Left renal pelvis (tissue), 4 donors: ENCODE measurements around the gene ADAMTS12. TPM values are rescaled to one million over a fixed set of nuclear protein-coding genes. Genes with fewer than 3 reads are reported as not detected.

Experiments used
- DNase-seq, 4 donors: peaks; one replicate each; pipeline ENCODE4 v3.0.0-alpha.2; 2013; ENCODE audit warnings: low read depth in 4 of 4, low spot score in 3 of 4
- polyA plus RNA-seq, 4 donors: library from polyadenylated mRNA; unstranded; fragments of 120-200 nt; gene quantifications; one replicate each; pipeline ENCODE4 v1.2.1, GENCODE V29; 2013; ENCODE audit not compliant: insufficient read length in 4 of 4

The ADAMTS12 gene
- polyA plus RNA-seq, 4 donors = 12.6 to 35.7 (median 16.5) TPM

DNA sequence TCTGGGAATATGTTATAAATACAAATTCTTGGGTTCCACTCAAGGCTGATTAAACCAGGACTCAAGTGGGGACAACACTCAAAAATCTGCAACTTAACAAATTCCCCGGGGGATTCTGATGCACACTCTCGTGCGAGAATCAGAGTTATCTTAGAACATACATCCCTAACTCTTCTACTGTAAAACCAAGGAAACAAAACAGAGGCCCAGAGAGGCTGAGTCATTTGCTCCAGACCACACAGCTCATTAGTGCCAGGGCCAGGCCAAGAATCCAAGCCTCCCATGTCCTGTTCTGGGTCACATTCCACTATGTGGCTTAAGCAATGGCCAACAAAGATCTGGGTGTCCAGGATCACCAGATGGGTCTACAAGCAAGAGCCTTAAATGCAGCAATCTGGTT lies 166.0 kb downstream of the ADAMTS12 start:
- DNase-seq = no peak

DNA sequence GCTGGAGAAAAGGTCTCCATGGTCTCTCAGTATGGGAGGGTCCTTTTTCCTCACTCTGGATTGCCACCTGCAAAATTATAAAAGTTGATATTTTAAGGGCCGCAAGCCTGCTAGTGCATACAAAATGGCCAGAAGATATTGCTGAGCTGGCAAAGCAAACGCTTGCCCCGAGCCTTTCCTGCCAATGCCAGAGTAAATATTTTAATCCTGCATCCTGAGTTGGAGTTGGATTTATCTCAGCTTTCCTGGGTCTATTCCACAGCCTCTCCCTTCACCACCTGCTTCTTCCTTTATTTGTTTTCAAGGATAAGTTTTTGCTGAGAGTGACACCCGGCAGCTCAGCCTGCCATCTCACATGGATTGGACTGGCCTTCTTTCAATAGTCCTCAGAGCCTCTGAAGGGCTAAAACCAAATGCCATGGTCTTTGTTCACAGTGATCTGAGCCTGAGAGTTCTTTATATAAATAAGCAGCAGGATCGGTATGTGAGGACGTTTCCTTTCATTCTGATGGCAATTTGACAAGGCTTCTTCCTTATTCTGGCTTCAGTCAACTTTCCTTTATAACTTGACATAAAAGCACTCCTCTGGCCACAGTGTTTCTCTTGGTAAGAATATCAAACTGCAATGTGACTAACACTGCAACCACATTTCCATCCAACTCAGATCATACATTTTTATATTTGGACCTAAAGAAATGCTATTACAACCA lies 170.1 kb downstream of the ADAMTS12 start:
- no peak for DNase-seq

DNA sequence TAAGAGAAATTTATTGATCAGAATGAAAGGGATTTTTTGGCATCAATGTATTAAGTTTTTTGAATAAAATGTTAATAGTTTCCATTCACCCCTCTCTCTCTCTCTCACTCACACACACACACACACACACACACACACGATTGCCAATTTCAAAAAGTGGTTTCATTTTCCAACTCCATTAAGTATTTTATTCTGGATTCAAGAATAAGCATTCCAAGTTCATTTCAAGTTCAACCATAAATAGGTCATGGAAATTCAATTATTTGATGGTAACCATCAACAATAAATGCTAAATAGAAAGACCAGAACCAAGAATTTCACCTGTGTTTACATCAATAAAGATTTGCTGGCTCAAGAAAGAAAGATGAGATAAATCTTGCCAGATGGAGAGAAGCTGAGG lies 171.6 kb downstream of the ADAMTS12 start:
- no peak for DNase-seq

DNA sequence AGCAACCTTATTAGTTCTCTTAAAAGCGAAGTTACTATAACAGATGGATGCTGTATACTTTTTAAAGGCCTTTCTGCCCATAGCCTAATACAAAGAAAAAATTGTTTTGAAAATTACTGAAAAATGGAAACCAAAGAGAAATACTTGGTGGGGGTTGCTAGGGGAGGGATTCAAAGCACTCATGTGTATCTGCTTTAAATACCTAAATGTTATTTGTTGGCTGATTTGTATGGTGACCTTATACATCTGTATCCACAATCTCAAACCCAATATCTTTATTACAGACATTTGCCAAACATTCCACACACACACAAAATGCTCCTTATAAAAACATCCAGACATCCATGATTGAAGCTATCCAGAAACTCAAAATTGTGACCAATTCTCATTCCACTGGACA lies 172.0 kb downstream of the ADAMTS12 start:
- DNase-seq = no peak

DNA sequence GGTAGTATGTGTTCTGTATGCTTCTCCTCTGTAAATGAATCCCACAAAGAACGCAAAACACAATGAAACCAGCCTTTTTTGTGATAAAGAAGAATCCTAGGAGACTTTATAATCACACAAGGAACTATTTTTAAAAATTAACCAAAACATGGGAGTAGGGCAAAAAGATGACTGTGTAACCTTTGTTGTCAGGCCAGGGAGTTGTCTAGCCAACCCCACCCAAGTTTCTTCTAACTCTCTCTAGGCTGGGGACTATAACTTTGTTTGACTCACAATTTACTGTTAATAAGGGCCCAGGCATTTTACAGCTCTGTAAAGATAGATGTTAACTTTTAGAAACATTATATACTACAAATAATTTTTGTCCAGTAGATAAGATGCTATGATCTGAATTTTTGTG lies 176.1 kb downstream of the ADAMTS12 start:
- DNase-seq = no peak

DNA sequence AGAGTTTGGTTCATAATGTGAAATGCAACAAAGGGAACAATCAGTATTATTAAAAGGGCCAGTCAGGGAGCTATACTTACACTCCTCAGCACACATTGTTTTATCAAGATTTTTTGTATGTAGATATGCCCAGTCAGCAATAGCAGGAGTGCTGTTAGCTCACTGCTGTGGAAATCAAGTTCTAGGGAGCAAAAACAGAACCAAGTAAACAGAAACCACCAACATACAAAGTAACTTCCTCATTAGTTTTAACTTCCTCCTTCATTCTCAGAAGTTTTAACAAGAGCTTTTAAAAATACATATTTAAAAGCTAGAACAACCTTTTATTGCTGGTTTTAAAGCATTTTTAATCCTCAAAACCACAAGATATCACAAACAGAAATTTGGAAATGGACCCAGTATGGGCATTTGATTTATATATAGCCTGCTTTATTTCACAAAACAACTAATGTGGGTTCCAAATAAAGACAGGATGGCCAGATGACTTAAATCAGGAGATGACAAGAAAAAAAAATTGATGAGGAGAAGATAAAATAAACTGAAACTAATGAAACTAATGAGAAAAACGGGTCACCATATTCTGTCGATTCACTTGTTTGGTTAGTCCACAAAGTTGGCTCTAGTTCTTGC lies 178.5 kb downstream of the ADAMTS12 start:
- DNase-seq = no peak

DNA sequence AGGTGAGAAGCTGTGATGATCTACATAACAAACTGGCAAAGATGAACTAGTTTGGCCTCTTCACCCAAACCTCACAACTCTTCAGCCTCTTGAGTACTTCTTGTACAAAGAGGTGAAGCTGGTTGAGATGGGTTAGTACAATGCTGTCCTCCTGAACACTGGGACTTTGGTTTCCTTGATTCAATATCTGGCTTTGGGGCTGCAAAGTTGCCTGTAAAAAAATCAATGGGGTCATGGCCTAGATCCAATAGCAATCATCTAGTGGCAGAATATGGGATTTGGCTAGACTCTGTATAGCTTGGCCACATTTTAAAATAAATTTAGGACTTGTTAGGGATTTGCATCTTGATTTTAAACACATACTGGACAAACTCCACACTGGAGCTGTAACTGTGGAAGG lies 179.1 kb downstream of the ADAMTS12 start:
- DNase-seq = no peak

DNA sequence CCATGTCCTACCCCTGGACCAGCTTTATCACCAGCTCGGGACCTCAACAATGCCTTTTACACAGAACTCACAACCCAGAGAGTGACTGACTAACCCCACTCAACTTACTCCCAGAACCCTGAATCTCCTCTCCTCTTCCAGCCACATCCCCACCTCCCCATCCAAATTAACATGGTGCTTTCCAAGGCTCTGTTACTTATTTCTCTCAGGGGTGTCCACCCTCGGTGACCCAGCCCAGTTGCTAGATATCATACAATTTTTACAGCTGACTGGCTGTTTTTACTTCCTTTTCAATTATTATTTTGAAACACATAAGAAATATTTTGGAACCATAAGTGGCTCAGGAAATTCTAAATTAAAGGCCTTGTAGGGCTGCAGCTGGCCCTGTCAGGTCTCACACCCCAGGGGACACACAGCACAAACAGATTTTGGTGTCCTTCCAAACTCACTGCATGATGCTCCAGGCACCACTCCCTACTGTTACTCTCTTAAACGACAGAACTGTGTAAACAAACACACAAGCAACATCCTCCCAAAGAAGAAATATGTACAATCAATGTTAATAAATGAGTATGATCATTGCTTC lies 180.6 kb downstream of the ADAMTS12 start:
- DNase-seq = no peak

DNA sequence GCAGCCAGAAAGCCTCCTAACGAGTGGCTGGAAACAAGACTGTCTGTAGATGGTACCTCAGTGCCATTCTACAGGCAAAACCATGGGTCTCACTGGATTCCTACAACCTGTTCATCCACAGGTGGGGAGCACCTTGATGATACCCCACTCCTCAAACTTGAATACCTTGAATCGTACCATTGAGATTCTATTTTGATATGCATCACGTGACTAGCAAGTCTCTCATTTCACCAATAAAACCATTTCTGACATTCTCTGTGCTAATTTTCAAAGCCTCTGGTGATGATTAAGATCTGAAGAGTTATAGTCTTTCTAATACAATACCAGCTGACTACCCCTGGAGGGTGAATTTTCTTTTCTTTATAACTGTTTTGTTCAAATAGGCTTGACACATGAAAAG lies 188.9 kb downstream of the ADAMTS12 start:
- DNase-seq = no peak

DNA sequence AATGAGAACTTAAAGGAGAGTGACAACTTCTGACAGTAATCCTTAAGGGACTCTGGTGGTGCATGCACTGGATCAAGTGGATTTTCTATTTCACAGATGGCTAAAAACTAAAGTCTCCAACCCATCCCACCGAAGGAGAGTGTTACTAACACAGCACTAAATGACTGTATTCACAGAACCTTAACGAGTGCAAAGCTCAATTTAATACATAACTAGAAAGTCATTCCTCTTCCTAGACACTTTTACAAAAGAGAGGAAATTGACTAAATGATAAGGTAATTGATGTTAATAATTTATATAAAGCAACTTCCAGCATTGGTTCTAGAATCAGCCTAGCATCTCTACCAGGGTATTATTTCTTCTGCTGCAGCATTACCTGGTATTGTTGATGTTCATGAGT lies 189.8 kb downstream of the ADAMTS12 start:
- no peak for DNase-seq

DNA sequence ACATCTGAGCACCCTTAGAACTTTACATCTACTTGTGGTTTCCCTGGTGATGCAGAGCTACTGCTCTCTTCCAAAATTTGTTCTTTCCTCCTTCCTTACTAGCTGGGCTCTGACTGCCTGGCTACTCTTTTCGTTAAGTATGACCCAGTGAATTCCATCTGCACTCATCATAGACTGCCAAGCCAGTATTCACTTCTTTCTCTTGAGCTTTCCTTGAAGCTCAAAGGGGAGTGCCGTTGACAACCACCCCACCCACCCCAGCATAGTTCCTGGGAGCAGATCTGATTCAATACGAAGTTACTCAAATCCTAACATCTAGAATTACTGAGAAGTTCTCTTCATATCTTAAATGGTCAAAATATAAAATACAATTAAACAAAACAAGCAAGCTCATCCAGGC lies 190.5 kb downstream of the ADAMTS12 start:
- no peak for DNase-seq

DNA sequence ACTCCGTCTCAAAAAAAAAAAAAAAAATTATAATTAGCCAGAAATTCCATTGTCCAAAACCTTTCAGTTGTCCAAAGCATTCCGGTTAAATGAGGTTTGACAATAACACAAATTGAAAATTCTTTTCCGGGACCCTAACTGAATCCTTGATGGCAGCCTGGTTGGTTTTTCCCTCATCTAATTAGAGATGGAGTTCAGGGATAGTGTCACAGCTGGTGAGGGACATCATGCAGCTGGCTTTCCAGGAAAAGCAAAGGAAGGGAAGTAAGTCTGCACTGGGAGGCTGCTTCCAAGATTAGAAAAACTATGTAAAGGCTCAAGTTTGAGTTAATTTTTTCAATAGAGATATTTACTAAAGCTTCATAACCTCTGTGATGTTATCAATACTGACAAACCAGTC lies 195.4 kb downstream of the ADAMTS12 start:
- DNase-seq = no peak

DNA sequence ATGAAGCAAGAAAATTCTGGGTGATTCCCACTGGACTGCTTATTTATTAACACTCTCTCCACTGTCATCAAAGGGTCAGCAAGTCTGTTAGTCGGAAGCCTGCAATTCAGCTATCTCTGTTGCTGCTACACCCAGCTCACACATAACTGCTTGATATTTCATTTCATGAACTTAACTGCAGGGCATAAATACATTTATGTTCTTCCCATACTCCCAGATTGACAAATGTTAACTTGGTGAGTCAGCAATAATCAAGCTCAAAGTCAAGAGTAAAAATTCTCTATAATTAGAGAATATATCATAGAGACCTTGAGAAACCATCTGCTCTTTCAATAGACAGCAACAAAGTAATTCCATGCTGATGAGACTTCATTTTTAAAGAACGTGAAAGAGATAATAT lies 198.8 kb downstream of the ADAMTS12 start:
- DNase-seq = no peak

DNA sequence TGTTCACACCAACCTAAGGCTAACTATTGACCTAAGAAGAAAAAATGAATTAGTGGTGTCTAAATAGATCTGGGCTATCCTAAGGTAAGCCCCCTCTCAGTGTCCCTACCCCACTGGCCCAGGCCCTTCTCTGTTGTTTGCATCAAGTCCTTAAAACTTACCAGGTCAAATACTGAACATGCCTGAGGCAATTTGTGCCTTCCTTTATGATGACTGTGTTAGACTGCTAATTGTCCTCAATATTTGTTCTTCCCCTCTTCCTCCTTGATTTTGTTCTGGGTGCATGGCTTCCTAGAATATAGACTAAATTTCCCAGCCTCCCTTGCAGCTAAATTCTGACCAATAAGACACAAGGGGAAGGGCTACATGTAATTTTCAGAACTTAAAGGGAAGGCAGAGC lies 199.9 kb downstream of the ADAMTS12 start:
- DNase-seq = no peak

DNA sequence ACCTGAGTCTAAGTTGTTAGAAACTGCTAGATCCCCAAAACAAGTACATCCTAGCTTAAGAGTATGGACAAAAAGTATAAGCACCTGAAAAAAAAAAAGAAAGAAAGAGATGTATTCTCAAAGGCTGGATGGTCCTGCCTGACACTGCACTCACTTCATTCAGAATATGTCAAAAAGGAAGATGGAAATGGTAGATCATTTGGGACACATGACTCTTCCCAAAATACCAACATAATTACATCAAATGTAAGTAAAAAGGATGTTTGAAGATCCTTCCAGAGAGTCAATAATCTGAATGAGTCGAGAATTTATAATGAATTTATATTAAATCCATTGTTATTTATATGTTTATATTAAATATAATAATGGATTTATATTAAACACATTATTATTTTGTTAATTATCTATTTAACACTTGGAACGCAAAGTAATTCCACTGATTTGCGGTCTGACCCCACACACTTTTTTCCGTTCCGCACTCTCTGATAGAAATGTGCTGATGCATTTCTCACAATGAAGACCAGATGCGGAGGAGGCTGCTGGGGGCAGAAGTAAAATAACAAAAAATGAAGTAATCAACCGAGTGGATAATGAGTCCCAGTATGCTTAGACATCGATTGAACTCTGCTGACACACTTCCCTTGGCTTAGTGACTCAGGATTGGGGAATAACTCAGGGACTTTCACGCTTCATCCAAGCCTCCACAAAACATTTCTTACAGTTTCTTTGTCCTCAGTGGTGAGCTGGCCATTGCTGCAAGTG lies 201.2 kb downstream of the ADAMTS12 start:
- DNase-seq = no peak

DNA sequence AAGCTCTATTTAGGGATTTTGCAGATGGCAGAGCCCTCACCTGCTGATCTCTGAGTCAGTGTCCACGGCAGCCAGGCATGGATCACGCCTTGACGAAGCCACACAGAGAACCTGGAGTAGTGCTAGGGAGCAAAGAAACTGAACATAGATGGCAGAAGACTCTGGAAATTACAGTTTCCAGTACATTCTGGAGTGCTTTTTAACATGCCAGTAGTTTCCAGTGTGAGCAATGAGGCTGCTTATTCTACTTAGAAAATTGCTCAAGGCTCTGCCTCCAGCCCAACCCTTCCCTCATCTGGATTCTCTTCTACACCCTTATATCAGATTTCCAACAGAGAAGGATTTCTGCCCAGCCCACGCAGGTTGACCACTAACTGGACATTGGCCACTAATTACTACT lies 203.3 kb downstream of the ADAMTS12 start:
- DNase-seq = no peak

DNA sequence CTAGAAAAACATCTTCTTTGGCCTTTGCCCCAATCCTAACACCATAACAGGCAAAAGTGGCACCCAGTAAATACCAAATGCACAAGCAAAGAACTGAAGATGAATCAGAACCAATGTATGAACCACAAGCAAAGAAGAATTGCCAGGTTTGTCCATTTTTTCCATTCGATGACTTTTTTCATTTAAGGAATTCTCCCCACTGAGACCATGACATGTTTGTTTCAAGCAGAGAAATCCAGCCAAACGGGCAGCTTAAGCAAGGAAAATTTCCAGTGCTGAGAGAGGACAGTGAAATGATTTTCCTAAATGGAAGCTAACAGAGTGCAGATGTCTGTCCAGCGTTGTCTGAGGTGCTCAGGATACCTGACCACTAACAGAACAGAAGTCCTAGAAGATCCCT lies 203.7 kb downstream of the ADAMTS12 start:
- no peak for DNase-seq

DNA sequence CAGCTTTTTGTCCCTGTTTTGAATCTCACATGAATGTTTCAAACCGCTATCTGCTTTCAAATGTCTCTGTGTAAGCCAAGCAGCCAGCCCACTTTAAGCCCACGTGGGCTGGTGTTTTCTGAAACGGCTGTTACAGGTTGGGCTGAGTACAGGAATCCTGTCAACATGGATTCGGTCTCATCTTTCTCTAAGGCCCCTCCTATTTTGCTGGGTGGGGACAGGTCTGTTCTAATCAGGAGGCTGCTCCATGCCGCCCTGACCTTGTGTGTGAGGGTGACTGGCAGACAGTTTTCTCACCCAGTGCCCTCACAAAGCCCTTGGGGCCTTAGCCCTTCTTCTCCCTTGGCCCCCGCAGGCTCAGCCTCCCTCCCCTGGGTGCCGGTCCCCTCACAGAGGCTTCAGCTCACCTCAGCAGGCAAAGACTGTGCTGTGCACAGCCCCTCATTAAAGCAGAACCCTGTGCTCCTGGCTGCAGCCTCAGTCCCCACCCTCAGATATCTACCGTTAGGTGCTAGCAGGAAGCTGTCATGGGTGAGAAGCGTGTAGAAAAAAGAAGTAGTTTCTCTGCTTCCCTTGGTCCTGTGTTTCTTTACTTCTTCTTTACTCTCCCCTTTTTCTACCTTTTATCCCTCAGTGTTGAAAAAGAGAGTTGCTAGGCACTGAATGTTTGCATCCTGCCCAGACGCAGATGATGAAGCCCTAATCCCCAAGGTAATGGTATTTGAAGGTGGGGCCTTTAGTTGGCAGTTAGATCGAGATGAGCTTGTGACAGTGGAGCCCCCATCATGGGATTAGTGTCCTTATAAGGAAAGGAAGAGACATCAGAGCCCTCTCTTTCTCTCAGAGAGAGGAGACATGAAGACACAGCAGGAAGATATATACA lies 205.7 kb downstream of the ADAMTS12 start:
- no peak for DNase-seq

DNA sequence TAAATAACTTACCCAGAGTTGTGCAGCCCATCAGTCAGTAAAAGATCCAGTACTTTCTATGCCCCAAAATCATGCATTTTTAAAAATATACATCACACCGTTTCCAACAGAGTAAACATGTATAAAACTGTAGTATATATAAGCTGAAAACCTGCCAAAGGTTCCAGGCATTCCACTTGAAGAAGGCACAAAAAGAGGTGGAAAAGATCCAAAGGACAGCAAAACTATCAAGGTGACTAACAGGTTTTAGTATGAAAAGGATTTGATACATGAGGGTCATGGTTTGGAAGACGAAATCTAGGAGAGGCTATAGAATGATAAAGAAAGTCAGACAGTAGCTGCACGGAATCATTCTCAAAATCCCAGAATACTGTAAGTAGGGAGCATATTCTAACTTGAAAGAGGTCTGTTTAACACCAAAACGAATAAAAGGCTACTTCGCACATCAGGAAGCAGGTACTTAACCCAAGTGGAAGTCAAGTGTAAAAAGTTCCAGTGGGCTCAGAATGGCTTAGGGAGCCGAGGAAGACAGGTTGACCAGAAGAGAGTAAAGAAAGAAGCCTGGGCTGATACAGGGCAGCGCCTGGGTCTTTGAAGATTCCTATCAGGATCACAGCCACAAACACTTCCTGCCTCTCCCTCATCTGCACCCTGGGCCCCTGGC lies 207.2 kb downstream of the ADAMTS12 start:
- DNase-seq = no peak

DNA sequence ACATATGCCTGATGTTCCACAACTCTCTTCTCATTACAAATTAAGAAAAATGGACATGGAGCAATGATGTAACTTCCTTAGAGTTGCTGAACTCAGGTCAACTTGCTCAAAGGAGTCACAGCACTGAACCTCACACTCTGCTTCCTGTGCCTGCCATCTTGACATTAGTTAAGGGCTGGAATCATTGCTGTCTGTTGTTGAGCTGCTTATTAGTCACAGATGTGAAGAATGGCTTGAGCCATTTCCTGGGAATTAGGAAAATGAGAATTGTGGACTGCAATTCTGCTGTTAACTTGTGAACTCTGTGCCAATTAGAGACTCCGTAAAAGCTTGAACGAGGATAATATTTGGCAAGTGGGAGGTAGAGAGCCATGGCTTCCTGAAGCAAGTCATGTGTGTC lies 212.0 kb downstream of the ADAMTS12 start:
- DNase-seq = no peak
